Raji (cell line): Measurements from ENCODE around the gene WSCD1.

ENCODE experiments used
- POLR2A ChIP-seq: IDR thresholded peaks from 2 replicates; pipeline ENCODE4 v1.6.1; 2011; ENCODE audit warnings: low read depth, low read length, control low read depth; ENCODE audit not compliant: insufficient read depth

Gene WSCD1

DNA sequence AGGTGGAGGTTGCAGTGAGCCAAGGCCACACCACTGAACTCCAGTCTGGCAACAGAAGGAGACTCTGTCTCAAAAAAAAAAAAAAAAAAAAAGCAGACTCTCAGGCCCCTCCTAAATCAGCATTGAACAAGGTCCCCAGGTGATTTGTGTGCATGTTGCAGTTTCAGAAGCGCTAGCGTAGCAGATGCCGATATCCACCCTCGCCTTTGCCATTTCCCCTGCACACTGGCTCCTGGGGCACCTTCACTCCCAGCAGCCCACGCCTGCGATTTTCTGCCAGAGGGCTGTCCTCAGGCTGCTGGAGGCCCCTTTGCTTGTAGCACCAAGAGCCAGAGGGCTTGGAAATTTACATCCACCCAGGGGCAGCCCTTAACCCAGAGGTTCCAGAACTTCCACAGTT lies 95.6 kb downstream of the WSCD1 start:
- TF ChIP-seq POLR2A: no peak

DNA sequence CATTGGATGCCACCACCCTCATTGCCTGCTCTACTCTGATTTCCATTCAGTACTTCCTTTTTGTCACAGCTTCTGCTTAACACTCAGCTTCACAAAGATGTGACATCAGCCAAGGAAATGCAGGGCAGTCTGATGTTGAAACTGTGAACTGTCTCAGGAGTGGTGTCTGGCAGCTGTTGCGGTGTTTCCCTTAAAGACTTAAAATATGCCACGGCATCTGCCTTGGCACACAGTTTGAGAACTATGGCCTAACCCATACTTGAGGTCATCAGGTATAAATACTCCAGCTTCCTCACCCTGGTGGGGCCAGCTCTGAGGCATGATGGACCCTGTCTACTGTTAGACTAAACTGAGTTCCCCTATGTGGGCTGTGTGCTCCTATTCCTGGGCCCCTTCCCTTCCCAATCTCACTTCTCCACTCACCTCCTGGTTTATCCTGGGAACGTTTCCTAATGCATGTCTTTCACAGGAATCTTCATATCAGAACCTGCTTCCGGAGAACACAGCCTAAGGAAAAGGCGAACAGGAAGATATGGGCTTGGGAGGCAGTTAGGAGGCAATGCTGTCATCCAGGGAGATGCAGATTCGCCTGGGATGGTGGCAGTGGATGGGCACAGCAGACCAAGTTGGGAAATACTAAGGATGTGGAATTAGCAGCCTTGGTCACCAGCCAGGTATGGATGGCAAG lies 96.5 kb downstream of the WSCD1 start:
- TF ChIP-seq POLR2A: no peak

DNA sequence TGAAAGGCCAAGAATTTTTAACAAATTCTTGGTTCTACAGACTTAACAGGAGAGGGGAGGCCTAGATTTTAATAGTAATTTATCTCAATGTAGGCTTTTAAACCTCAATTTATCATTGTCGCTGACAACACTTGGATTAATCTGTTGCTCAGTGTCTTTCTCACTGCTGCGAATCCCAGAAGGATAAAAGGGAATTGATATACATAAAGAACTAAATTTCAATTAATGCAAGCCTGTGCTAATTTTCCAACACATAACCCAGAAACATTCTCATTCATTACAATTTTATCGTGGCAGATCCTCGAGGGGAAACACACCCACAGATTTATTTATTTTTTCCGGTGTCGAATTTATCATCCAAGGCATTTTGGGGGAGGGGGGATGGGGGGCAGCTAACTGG lies 98.1 kb downstream of the WSCD1 start:
- no peak for TF ChIP-seq POLR2A

DNA sequence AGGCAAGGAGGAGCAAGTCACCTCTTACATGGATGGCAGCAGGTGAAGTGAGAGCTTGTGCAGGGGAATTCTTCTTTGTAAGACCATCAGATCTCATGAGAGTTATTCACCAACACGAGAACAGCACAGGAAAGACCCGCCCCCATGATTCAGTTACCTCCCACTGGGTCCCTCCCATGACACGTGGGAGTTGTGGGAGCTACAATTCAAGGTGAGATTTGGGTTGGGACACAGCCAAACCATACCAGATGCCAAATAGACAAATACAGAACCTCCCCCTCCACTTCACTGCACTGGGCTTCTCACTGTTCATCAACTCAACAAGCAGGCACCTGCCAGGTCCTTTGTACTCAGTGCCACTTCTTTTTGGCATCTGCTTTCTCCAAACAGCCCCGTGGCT lies 100.2 kb downstream of the WSCD1 start:
- TF ChIP-seq POLR2A: no peak

DNA sequence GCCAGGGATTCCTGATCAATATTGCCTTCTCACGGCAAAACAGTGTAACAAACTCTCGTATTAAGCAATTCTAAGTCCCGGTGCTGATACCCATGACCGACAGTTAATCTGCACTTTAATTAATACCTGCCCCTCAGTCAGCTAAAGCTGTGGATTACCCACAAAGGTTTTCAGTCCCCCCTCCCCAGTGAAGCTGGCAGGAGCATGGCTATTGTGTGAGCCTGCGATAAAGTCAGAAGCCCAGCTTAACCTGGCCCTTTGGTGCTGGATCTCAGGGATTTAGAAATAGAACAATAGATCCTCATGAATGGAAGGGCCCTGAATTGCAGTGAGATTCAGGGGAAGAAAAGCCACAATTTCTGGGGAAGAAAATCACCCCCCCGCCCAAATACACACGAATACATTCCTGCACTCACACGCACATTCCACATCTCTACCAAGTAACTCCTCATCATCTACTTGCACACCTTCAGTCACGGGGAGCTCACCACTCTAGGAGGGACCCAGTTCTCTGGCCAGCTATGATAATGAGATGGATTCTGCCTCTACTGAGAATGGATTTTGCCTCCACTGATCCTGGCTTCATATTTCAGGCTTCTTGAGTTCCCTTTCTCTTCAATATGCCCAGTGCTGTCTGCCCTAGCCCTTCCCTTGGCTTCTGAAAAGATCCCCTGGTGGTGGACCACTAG lies 102.6 kb downstream of the WSCD1 start:
- no peak for TF ChIP-seq POLR2A

DNA sequence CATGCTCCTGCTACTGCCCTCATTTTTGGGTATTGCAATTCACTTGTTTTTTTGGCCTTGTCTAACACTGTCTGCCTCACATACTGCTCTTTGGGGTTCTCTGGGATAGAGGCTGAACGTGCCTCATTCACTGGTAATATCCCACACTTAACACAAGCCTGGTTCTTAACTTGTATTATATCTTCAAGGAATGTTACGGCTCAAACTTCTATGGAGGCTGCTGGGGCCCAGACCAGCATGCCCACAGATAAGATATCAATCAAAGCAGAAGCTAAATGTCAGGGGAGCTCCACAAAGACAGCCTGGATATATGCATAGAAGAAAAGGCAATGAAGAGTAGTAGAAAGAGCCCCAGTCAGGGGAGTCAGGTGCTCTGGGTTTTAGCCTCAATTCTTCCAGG lies 103.5 kb downstream of the WSCD1 start:
- no peak for TF ChIP-seq POLR2A
